Osteoblast (primary cell): ENCODE data around the gene MICU1. TPM values are rescaled to one million over a fixed set of nuclear protein-coding genes. Genes with fewer than 3 reads are reported as not detected.
A peak's percentile ranks its signal among the peaks of the same experiment; 100 is the strongest.

Experiments used
- DNase-seq: peaks from one replicate; pipeline ENCODE4 v3.0.0; 2011; ENCODE audit warnings: low spot score, mixed read lengths; ENCODE audit not compliant: insufficient read length; ENCODE audit errors: missing footprints
- H2AFZ ChIP-seq: 2 replicates; pipeline ENCODE4 v1.6.0; 2011; ENCODE audit warnings: mild to moderate bottlenecking, low read length
- H3K27ac ChIP-seq: 2 replicates; pipeline ENCODE4 v1.5.1; 2011; ENCODE audit warnings: mild to moderate bottlenecking, low read depth, low read length, moderate library complexity
- H3K27me3 ChIP-seq: 2 replicates; pipeline ENCODE4 v1.6.0; 2012; ENCODE audit warnings: mild to moderate bottlenecking, control low read depth, inconsistent platforms, low read length, moderate library complexity; ENCODE audit not compliant: insufficient read depth
- H3K36me3 ChIP-seq: 2 replicates; pipeline ENCODE4 v1.5.1; 2011; ENCODE audit warnings: mild to moderate bottlenecking, low read length, control low read depth, moderate library complexity; ENCODE audit not compliant: insufficient read depth
- H3K4me1 ChIP-seq: 2 replicates; pipeline ENCODE4 v1.5.1; 2011; ENCODE audit warnings: mild to moderate bottlenecking, low read length, control low read depth, moderate library complexity; ENCODE audit not compliant: insufficient read depth
- H3K4me2 ChIP-seq: 2 replicates; pipeline ENCODE4 v1.6.0; 2011; ENCODE audit warnings: mild to moderate bottlenecking, low read length; ENCODE audit not compliant: insufficient read depth
- H3K4me3 ChIP-seq: fragments of 200-600 bp; sonication (generic); 3 replicates; pipeline ENCODE4 v1.5.1; 2012; ENCODE audit warnings: mild to moderate bottlenecking, low read length, inconsistent platforms; ENCODE audit not compliant: insufficient read depth
- H3K79me2 ChIP-seq: 2 replicates; pipeline ENCODE4 v1.6.0; 2012; ENCODE audit warnings: mild to moderate bottlenecking, low read length, control low read depth, inconsistent platforms; ENCODE audit not compliant: insufficient read depth
- H3K9me3 ChIP-seq: 2 replicates; pipeline ENCODE4 v1.5.1; 2011; ENCODE audit warnings: low read depth, low read length, control low read depth
- H4K20me1 ChIP-seq: 2 replicates; pipeline ENCODE4 v1.6.0; 2012; ENCODE audit warnings: mild to moderate bottlenecking, low read length, control low read depth; ENCODE audit not compliant: insufficient read depth
- total RNA-seq: library from RNA; depleted of rRNA; stranded (reverse); fragments of >200 nt; gene quantifications from 2 replicates; pipeline ENCODE4 v1.2.3, GENCODE V29; 2012
- TF ChIP-seq, protein P1 (sequence below): IDR thresholded peaks from 2 replicates; pipeline ENCODE4 v1.5.1; 2011; ENCODE audit warnings: mild to moderate bottlenecking, low read depth, low read length, moderate library complexity; ENCODE audit errors: extremely low read depth

MICU1 gene
- total RNA-seq, 1 donor = 79.6 TPM

DNA sequence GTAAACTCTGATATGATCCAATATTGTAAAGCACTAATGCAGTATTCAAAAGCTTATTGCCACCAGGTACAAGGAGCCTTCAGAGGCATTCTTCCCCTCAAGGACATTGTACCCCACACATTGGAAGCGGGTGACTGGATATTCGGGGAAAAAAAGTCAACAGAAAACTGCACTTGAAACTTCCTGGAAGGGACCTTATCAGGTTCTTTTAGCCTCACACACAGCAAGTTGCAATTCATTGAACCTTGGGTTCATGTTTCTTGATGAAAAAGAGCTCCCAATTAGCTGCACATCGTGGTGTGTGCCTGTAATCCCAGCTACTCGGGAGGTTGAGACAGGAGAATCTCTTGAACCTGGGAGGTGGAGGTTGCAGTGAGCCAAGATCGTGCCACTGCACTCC is 16.4 kb upstream of the MICU1 start:
- H3K27ac ChIP-seq = no peak overlapping the region

DNA sequence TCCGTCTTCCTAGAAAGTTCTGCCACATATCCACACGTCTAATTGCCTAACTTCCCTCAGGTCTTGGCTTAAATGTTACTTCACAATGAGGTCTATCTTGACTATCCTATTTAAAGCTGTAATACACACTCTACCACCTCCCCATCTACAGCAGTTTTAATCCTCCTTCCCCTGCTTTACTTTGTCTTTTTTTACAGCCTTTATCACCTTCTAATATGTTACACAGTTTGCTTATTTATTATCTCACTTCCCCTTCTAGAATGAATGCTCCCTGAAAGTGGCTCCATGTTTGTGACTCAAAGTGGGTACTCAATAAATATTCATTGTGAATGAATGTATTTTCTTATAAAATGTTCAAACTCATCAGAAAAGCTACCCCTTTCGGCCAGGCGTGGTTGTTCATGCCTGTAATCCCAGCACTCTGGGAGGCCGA is 13.6 kb upstream of the MICU1 start:
- Histone ChIP-seq H2AFZ (no peak overlapping the region), H3K27ac (no peak overlapping the region), H3K79me2 (no peaks in the 10 kb centered on the region), H3K4me1 (peaks cover 2% of the 10 kb centered on the region), H3K9me3 (no peaks in the 10 kb centered on the region), H3K27me3 (no peaks in the 10 kb centered on the region), H3K4me3 (no peak overlapping the region), H4K20me1 (no peaks in the 10 kb centered on the region), H3K36me3 (no peaks in the 10 kb centered on the region), H3K4me2 (no peak overlapping the region)
- TF ChIP-seq, protein P1, sequence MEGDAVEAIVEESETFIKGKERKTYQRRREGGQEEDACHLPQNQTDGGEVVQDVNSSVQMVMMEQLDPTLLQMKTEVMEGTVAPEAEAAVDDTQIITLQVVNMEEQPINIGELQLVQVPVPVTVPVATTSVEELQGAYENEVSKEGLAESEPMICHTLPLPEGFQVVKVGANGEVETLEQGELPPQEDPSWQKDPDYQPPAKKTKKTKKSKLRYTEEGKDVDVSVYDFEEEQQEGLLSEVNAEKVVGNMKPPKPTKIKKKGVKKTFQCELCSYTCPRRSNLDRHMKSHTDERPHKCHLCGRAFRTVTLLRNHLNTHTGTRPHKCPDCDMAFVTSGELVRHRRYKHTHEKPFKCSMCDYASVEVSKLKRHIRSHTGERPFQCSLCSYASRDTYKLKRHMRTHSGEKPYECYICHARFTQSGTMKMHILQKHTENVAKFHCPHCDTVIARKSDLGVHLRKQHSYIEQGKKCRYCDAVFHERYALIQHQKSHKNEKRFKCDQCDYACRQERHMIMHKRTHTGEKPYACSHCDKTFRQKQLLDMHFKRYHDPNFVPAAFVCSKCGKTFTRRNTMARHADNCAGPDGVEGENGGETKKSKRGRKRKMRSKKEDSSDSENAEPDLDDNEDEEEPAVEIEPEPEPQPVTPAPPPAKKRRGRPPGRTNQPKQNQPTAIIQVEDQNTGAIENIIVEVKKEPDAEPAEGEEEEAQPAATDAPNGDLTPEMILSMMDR = no peak
- peak; percentile 9 for DNase-seq

More for the DNA sequence above, 16.4 kb upstream of the MICU1 start:
- no peaks in the 10 kb centered on the region for H3K36me3 ChIP-seq
- H2AFZ ChIP-seq = no peak overlapping the region
- DNase-seq = no peak
- no peak overlapping the region for H3K4me3 ChIP-seq
- no peaks in the 10 kb centered on the region for H4K20me1 ChIP-seq
- no peaks in the 10 kb centered on the region for H3K79me2 ChIP-seq
- no peaks in the 10 kb centered on the region for H3K9me3 ChIP-seq
- TF ChIP-seq, protein P1 = no peak
- no peaks in the 10 kb centered on the region for H3K4me1 ChIP-seq
- H3K27me3 ChIP-seq = no peaks in the 10 kb centered on the region
- no peak overlapping the region for H3K4me2 ChIP-seq

DNA sequence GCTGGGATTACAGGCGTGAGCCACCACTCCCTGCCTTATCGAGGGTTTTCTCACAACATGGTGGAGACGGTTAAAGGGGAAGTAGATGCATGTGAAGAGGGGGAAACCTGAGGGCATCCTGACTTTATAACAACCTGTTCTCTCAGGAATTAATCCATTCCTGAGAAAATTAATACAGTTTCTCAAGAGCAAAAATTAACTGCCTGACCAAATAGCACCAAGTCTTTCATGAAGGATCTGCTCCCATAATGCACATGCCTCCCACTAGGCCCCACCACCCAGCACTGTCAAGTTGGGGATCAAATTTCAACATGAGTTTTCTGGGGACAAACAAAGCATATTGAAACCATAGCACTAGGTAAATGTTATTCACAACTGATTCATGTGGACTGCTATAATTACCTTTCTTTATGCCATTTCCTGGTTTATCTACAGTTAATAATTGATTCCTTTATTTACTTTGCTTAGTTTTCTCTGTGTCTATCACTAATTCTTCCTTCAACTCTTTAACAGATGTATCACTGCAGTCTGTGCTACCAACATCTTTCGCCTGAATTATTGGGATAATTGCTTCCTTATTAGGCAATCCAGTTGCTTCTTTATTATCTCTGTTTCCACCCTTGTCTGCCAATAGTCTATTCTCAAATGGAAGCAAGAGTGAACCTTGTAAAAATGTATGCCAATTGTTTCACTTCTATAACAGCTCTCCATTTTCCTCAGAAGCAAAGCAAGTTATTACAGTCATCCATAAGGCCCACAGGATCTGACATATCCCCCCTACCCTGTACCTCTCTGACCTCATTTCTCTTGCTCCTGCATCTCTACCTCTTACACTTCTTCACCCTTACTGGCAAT is 12.9 kb upstream of the MICU1 start:
- H4K20me1 ChIP-seq = no peaks in the 10 kb centered on the region
- DNase-seq = peak; percentile 13
- no peaks in the 10 kb centered on the region for H3K79me2 ChIP-seq
- H3K9me3 ChIP-seq = no peaks in the 10 kb centered on the region
- H2AFZ ChIP-seq = no peak overlapping the region
- no peak overlapping the region for H3K4me2 ChIP-seq
- H3K27me3 ChIP-seq = no peaks in the 10 kb centered on the region
- TF ChIP-seq, protein P1 = no peak
- H3K4me1 ChIP-seq = peaks cover 2% of the 10 kb centered on the region
- no peaks in the 10 kb centered on the region for H3K36me3 ChIP-seq
- H3K27ac ChIP-seq = no peak overlapping the region
- H3K4me3 ChIP-seq = no peak overlapping the region

GRCh38 chr10:72637398-72637857 is 11.5 kb upstream of the MICU1 start:
- no peak overlapping the region for H3K27ac ChIP-seq

More at GRCh38 chr10:72637398-72637857, 11.5 kb upstream of the MICU1 start:
- Histone ChIP-seq H3K27me3 (no peaks in the 10 kb centered on the region), H3K4me1 (peaks cover 2% of the 10 kb centered on the region), H3K79me2 (no peaks in the 10 kb centered on the region), H4K20me1 (no peaks in the 10 kb centered on the region), H2AFZ (peak overlapping the region; percentile 26), H3K4me3 (no peak overlapping the region), H3K4me2 (peak overlapping the region; percentile 17), H3K36me3 (no peaks in the 10 kb centered on the region), H3K9me3 (no peaks in the 10 kb centered on the region)
- peak; percentile 87 for DNase-seq
- TF ChIP-seq, protein P1 = no peak
